ENCODE measurements around the gene NINJ1. TPM values are rescaled to one million over a fixed set of nuclear protein-coding genes. Genes with fewer than 3 reads are reported as not detected.

Gene NINJ1
- total RNA-seq, 1 donor from 2014 or later, result 3.9 TPM

DNA sequence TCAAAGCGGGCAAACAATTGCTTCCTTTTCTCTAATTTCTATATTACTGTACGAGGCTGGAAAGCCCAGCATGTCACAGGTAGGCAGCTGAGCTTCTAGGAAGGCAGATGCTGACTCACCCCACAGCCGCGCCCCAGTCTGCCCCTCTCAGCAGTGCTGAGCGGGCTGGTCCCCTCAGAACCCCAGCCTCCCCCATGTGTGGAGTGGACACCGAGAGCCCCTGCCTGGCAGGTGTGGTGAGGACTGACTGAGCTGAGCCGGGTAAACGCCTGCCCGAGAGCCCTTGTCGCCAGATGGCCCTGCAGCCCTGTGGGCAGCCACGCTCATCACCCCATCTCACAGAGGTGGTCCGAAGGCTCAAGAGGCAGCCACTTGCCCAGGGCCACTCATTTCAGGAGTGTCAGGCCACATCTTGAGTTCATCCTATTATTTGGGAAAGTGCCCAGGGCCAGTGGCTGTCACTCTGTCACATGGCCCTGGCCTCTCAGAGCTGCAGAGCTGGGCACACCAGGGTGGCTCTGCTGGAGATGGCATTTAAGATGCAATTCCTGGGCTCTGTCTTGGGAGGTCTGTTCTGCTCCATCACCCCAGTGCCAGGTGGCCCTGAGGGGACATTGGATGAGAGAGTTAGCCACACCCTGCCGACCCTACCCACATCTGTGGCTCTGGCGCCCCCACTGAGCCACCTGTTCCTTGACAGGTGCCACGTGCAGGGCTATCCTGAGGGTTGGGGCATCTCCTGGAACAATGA is 25.6 kb downstream of the NINJ1 start:
- no peaks in the 10 kb centered on the region for H3F3A ChIP-seq (ENCODE audit: low read depth)
- no peaks in the 10 kb centered on the region for H3K4me1 ChIP-seq
- Mint-ChIP-seq H3K9me3 (peaks cover 7% of the 10 kb centered on the region), H3K27ac (no peak overlapping the region), H3K27me3 (ENCODE audit: insufficient read depth, low read depth) (peaks cover 6% of the 10 kb centered on the region), H3K4me1 (peaks cover 3% of the 10 kb centered on the region), H3K36me3 (peaks cover 9% of the 10 kb centered on the region), H3K4me3 (no peak overlapping the region)
- no peak overlapping the region for H3K27ac ChIP-seq
- no peaks in the 10 kb centered on the region for H3K36me3 ChIP-seq
- no peak for TF ChIP-seq EZH2phosphoT487 (IDR thresholded peaks at IDR 0.05)
- no peak for TF ChIP-seq EZH2 (IDR thresholded peaks at IDR 0.05)
- TF ChIP-seq CTCF (IDR thresholded peaks at IDR 0.05), result no peak
- H3K4me3 ChIP-seq, result no peak overlapping the region
- H2AFZ ChIP-seq (replicated peaks), result no peak overlapping the region
- H3K79me2 ChIP-seq (ENCODE audit: low read depth), result no peaks in the 10 kb centered on the region
- H3K9me3 ChIP-seq (ENCODE audit: low read depth), result no peaks in the 10 kb centered on the region
- no peaks in the 10 kb centered on the region for H3K27me3 ChIP-seq
- no peak overlapping the region for H3K9ac ChIP-seq
- no peak for DNase-seq (ENCODE audit: low spot score)
- H3K4me2 ChIP-seq, result no peak overlapping the region
- H4K20me1 ChIP-seq (ENCODE audit: low read depth), result no peaks in the 10 kb centered on the region

- no peak for DNase-seq (ENCODE audit: low spot score)
- H3K27ac Mint-ChIP-seq, result no peak overlapping the region
- no peak for TF ChIP-seq EZH2 (IDR thresholded peaks at IDR 0.05)
- no peak for TF ChIP-seq CTCF (IDR thresholded peaks at IDR 0.05)
- TF ChIP-seq EZH2phosphoT487 (IDR thresholded peaks at IDR 0.05), result no peak
- no peak overlapping the region for H3K4me3 Mint-ChIP-seq
- no peak overlapping the region for H3K27ac ChIP-seq
- H3K36me3 ChIP-seq, result no peaks in the 10 kb centered on the region
- peaks cover 9% of the 10 kb centered on the region for H3K9me3 Mint-ChIP-seq
- H3K4me1 ChIP-seq, result no peaks in the 10 kb centered on the region
- no peaks in the 10 kb centered on the region for H3K79me2 ChIP-seq (ENCODE audit: low read depth)
- peaks cover 10% of the 10 kb centered on the region for H3K36me3 Mint-ChIP-seq
- no peak overlapping the region for H3K4me2 ChIP-seq
- H3F3A ChIP-seq (ENCODE audit: low read depth), result no peaks in the 10 kb centered on the region
- peaks cover 3% of the 10 kb centered on the region for H3K4me1 Mint-ChIP-seq
- no peak overlapping the region for H3K9ac ChIP-seq
- no peaks in the 10 kb centered on the region for H3K27me3 ChIP-seq
- no peak overlapping the region for H2AFZ ChIP-seq (replicated peaks)
- no peaks in the 10 kb centered on the region for H3K9me3 ChIP-seq (ENCODE audit: low read depth)
- H4K20me1 ChIP-seq (ENCODE audit: low read depth), result no peaks in the 10 kb centered on the region
- H3K27me3 Mint-ChIP-seq (ENCODE audit: insufficient read depth, low read depth), result peaks cover 6% of the 10 kb centered on the region
- H3K4me3 ChIP-seq, result no peak overlapping the region
Measured at GRCh38 chr9:93107825-93108161, 26.3 kb downstream of the NINJ1 start.

- no peak for DNase-seq (ENCODE audit: low spot score)
- H3K36me3 ChIP-seq, result no peaks in the 10 kb centered on the region
- peaks cover 3% of the 10 kb centered on the region for H3K4me1 Mint-ChIP-seq
Measured at GRCh38 chr9:93107151-93107824, 26.8 kb downstream of the NINJ1 start.

More at GRCh38 chr9:93107151-93107824, 26.8 kb downstream of the NINJ1 start:
- no peak overlapping the region for H3K9ac ChIP-seq
- H3K27me3 ChIP-seq, result no peaks in the 10 kb centered on the region
- TF ChIP-seq EZH2 (IDR thresholded peaks at IDR 0.05) (no peak), EZH2phosphoT487 (IDR thresholded peaks at IDR 0.05) (no peak), CTCF (IDR thresholded peaks at IDR 0.05) (no peak)
- no peaks in the 10 kb centered on the region for H3K4me1 ChIP-seq
- no peak overlapping the region for H3K4me2 ChIP-seq
- no peak overlapping the region for H3K27ac Mint-ChIP-seq
- H3K27me3 Mint-ChIP-seq (ENCODE audit: insufficient read depth, low read depth), result peaks cover 4% of the 10 kb centered on the region
- no peak overlapping the region for H2AFZ ChIP-seq (replicated peaks)
- H3K4me3 ChIP-seq, result no peak overlapping the region
- H3K9me3 Mint-ChIP-seq, result peaks cover 13% of the 10 kb centered on the region
- no peak overlapping the region for H3K27ac ChIP-seq
- H3K4me3 Mint-ChIP-seq, result no peak overlapping the region
- peaks cover 10% of the 10 kb centered on the region for H3K36me3 Mint-ChIP-seq
- H3F3A ChIP-seq (ENCODE audit: low read depth), result no peaks in the 10 kb centered on the region
- no peaks in the 10 kb centered on the region for H4K20me1 ChIP-seq (ENCODE audit: low read depth)
- H3K9me3 ChIP-seq (ENCODE audit: low read depth), result no peaks in the 10 kb centered on the region
- no peaks in the 10 kb centered on the region for H3K79me2 ChIP-seq (ENCODE audit: low read depth)

Data from neural progenitor cell (in vitro differentiated cells).